PFSK-1 (cell line): ENCODE data around the gene DMKN.

Experiments
- FOXP2 ChIP-seq: optimal IDR thresholded peaks from 2 replicates; pipeline ENCODE3; 2011; ENCODE audit warnings: borderline replicate concordance, control low read depth, inconsistent platforms; ENCODE audit not compliant: insufficient read depth; ENCODE audit errors: extremely low read length, extremely low read depth
- POLR2AphosphoS5 ChIP-seq: IDR thresholded peaks from 2 replicates; pipeline ENCODE4 v1.6.1; 2012; ENCODE audit warnings: low read depth, mild to moderate bottlenecking, control low read depth, low read length, moderate library complexity
- SIN3A ChIP-seq: IDR thresholded peaks from 2 replicates; pipeline ENCODE4 v1.6.1; 2012; ENCODE audit warnings: mild to moderate bottlenecking, low read length, moderate library complexity, borderline replicate concordance; ENCODE audit not compliant: insufficient read depth
- TAF1 ChIP-seq: IDR thresholded peaks from 2 replicates; pipeline ENCODE4 v1.6.1; 2012; ENCODE audit warnings: low read length, control low read depth, borderline replicate concordance; ENCODE audit not compliant: insufficient read depth
- TF ChIP-seq, protein P1 (sequence below), 2 experiments: IDR thresholded peaks; 2 replicates each; pipeline versions ENCODE4 v1.6.1 to v1.8.0; 2011 to 2012; ENCODE audit warnings: low read depth in 2 of 2, low read length in 2 of 2, control low read depth in 1 of 2, inconsistent platforms in 1 of 2, mild to moderate bottlenecking in 1 of 2, moderate library complexity in 1 of 2; ENCODE audit not compliant: insufficient read depth in 1 of 2

Gene DMKN

DNA sequence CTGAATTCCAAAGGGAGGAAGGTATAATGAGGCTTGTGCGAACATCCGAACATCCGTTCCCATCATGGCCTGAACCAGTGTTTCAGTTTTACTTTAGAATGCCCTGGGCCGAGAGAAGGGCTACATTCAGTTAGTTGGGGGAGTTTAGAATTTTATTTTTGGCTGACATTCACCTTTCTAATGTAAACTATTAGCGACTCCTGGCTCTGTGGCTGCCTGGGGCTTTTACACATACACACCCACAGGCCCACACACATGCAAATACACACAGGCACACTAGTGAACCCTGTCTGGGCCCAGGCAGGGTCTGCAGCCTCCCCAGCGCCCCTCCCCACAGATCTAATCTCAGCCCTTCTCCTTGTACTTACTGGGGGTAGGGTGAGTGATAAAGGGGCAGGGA is 25.9 kb upstream of the DMKN start:
- TF ChIP-seq SIN3A: no peak
- no peak for TF ChIP-seq POLR2AphosphoS5
- TF ChIP-seq FOXP2: no peak
- TF ChIP-seq, protein P1, sequence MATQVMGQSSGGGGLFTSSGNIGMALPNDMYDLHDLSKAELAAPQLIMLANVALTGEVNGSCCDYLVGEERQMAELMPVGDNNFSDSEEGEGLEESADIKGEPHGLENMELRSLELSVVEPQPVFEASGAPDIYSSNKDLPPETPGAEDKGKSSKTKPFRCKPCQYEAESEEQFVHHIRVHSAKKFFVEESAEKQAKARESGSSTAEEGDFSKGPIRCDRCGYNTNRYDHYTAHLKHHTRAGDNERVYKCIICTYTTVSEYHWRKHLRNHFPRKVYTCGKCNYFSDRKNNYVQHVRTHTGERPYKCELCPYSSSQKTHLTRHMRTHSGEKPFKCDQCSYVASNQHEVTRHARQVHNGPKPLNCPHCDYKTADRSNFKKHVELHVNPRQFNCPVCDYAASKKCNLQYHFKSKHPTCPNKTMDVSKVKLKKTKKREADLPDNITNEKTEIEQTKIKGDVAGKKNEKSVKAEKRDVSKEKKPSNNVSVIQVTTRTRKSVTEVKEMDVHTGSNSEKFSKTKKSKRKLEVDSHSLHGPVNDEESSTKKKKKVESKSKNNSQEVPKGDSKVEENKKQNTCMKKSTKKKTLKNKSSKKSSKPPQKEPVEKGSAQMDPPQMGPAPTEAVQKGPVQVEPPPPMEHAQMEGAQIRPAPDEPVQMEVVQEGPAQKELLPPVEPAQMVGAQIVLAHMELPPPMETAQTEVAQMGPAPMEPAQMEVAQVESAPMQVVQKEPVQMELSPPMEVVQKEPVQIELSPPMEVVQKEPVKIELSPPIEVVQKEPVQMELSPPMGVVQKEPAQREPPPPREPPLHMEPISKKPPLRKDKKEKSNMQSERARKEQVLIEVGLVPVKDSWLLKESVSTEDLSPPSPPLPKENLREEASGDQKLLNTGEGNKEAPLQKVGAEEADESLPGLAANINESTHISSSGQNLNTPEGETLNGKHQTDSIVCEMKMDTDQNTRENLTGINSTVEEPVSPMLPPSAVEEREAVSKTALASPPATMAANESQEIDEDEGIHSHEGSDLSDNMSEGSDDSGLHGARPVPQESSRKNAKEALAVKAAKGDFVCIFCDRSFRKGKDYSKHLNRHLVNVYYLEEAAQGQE (IDR thresholded peaks at IDR 0.05; ENCODE audit: insufficient read depth in 1 of 2, low read depth in 2 of 2, low read length in 2 of 2): no peak
- TF ChIP-seq TAF1: no peak

DNA sequence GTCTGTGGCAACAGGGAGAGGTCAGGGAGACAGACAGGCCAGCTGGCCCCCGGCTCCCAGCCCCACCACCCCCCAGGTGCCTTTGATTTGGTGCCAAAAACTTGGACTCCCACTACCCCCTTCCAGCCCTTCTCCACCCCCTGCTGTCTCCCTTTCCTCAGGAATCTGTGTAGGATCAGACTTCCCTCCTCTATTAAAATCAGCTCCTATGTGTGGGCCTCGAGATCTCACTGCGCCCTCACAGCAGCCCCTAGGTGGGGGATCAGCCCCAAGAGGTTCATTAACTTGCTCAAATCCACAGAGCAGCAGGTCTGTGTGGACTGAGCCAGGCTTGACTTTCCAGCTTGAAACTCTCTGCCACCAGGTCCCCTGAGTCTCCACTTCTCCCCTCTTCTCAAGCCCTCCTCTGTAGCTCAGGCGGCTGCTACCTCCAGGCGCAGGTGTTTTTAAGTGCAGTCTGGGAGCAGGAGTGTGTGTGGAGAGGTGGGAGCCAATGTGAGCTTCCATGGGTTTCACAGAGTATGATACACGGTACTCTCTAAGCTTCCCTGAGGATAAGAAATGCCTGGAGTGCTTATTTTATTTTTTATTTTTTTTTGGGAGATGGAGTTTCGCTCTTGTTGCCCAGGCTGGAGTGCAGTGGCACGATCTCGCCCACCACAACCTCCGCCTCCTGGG is 21.5 kb upstream of the DMKN start:
- TF ChIP-seq FOXP2 (no peak), TAF1 (no peak), POLR2AphosphoS5 (no peak), SIN3A (no peak)
- TF ChIP-seq, protein P1 (IDR thresholded peaks at IDR 0.05; ENCODE audit: insufficient read depth in 1 of 2, low read depth in 2 of 2, low read length in 2 of 2): no peak

DNA sequence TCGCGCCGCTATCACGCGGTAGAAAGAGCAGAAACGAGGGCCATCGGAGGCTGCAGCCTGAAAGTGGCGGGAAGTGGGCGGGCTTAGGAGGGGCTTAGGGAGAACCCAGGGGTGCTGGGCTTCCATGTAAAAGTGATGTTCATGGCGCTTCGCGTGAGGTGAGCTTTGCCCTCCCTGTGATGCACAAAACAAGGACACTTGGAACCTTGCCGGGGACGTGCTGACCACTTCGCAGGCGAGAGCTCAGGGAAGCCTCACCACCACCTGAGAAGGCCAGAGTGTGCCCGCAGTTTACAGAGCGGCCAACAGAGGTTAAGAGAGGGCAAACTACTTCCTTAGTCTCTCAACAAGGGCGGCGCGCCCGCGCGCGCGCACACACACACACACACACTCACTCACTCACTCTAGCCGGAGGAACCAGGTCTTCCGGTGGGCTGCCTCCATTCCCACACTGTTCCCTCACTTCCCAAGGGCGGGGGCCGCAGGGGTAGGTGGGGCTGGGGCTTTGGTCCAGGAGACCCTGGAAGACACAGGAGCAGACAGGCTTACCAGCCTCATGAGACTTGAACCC is 20.5 kb upstream of the DMKN start:
- no peak for TF ChIP-seq SIN3A

DNA sequence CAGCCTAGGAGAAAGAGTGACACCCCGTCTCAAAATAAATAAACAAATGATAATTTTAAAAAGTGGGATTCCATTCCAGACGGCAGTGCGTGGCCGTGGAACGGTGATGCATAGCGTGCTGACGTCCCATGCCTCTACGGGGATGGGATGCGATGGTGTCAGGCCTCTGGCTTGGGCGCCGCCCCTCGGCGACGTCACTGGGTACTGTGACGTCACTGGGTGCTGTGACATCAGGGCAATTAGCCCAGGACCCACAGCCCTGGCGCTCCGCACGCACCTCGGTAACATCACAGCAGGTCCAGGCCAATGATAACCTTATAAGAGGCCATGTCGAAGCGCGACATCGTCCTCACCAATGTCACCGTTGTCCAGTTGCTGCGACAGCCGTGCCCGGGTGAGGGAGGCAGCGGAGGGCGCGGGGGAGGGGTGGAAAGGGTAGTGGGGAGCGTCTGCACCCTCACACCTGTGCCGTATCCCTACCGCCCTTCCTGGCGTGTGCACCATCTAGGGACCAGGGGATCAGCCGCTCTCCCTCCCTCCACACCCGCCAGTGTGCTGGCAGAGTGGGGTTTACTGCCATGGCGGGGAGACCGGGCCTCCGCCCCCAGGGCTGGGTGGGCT is 19.9 kb upstream of the DMKN start, which contains the start of gene GAPDHS:
Gene GAPDHS, plus strand, starts transcription at position 256 of the 621 bp plus-strand sequence. Its CDS starts 72 bp downstream, at position 328.
- TF ChIP-seq SIN3A (no peak), POLR2AphosphoS5 (no peak), FOXP2 (no peak), TAF1 (no peak)
- TF ChIP-seq, protein P1 (IDR thresholded peaks at IDR 0.05; ENCODE audit: insufficient read depth in 1 of 2, low read depth in 2 of 2, low read length in 2 of 2): no peak

DNA sequence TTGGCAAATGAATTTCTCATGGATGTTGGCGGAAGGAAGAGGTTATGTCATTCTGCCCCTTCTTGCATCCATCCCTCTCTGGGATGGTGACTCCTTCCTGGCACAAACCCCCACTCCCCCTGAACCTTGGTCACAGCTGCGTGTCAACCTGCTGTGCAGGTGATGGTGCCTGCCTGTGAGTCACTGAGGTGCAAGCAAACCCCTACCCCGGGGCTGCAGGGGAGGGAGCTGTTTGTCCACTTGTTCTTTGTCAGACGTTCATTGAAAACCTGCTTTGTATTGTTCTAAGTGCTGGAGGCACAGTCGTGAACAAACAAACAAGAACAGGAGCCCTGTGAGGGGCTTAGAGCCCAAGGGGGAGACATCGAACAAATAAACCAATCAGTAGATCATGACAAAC is 17.8 kb upstream of the DMKN start:
- no peak for TF ChIP-seq FOXP2
- TF ChIP-seq TAF1: no peak
- TF ChIP-seq SIN3A: no peak
- TF ChIP-seq POLR2AphosphoS5: no peak
- TF ChIP-seq, protein P1 (IDR thresholded peaks at IDR 0.05; ENCODE audit: insufficient read depth in 1 of 2, low read depth in 2 of 2, low read length in 2 of 2): no peak
